Erythroblast (primary cell): ENCODE measurements around the gene KIF26B.

ENCODE experiments used
- GATA1 ChIP-seq: IDR thresholded peaks from 2 replicates; pipeline ENCODE4 v1.6.1; 2011; ENCODE audit warnings: low read depth, mild to moderate bottlenecking, control low read depth, low read length, moderate library complexity
- POLR2A ChIP-seq: IDR thresholded peaks from 2 replicates; pipeline ENCODE4 v1.6.1; 2011; ENCODE audit warnings: mild to moderate bottlenecking, low read length

DNA sequence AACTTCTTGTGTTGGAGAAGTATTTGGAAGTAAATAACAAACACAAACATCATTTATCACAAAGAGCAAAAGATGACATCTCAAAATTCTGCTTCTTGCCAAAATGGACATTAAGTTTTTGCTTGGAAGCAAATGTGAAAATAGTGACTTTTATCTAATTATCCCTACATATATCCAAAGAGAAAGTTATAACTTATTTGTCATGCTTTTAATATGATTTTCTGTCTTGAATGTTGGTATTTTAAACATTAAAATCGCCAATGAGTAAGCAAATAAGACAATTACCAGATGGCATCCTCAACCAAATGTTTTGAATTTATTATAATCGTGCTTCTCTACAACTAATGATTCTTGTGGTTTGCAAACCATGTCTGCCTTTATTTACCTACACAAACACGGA lies 594.3 kb downstream of the KIF26B start:
- TF ChIP-seq POLR2A (no peak), GATA1 (no peak)
